ENCODE results near the gene EXT2.

EXT2 gene

GRCh38 chr11:44136176-44136945 is 40.9 kb downstream of the EXT2 start:
- DNase-seq: no peak

DNA sequence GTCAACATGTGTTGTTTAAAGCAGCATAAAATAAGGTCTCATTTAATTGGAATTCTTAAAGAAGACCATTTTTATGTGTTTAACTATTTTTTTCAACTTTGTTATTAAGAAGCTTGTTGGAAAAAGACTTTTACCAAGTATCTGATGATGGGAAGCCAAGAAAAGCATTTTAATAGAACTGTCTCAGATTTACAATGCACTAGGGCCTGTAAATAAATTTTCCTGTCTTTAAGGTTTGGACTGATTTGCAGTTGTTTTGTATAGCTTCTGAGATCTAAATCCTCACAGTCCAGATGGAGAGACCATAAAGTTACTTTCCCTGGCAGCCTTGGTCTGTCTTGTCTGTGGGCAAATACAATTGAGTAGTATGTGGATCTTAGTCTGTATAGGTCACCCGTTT is 41.6 kb downstream of the EXT2 start:
- no peak for DNase-seq

GRCh38 chr11:44138286-44138685 is 42.8 kb downstream of the EXT2 start:
- DNase-seq: no peak

DNA sequence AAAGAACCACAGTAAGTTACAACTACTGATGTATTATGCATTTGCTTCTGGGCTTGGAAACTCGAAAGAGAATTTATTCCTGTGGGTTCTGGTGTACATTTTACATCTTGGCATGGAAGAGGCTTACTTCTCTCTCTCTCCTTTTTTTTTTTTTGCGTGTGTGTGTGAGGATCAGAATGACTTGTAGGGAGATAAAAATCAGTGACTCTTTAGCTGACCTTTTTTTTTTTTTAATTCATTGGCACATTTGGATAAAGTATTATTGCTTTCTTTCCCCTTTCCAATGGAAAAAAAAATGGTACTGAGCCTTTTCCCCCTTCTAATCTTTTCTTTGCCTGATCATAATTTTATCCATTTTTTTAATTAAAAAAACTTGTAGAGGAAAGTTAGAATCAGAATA is 43.5 kb downstream of the EXT2 start:
- no peak for DNase-seq

DNA sequence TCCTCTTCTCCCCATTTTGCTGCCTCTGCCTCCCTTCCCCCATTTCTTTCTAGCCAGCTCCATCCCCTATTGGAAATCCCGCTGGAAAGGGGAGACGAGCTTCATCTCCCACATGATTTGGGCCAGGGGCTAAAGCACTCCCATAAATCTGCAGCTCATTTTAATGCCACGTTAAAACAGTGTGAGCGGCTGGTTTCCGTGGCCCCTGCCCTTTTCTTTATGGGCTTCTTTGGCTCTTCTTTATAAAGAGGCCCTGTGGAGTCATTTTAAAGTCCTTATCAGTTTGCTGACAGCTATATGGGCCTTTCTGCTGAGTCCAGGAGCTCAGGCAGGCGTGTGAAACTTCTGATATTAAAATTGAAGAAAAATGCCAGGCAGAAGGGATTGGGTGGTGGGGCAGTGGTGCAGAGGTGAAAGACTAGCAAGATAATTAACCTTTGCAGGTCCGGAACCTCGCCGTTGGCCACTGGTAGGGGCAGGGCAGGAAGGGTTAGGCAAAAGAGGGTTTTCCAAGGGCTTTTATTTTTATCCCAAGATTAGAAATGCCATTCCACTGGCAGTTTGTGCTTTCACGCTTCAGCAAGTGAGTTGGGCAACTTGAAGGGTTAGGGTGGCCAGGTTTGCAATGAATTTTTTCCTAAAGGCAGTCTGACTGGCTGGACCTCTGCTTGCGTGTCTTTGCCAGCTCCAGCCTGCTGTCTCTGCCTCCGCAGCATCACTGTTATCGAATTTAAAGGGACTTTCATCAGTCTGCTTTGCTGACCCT is 44.3 kb downstream of the EXT2 start:
- DNase-seq: no peak

DNA sequence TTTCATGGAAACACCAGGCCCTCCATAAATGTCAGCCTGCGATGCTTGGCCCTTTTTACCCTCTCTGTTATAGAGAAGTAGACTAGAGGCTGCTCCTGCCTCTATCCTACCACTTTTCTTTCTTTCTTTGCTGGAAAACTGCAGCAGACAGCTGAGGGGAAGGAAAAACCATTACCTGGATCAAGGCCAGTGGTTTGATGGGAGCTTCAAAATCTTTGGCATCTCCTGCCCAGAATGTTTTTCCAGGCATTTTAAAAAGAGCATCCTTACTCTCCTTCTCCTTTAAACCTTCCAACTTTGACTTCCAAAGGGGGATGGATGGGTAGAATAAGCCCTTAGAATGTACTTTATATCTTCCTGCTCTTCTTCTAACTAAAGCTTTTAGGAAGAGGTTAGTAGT is 44.9 kb downstream of the EXT2 start:
- no peak for DNase-seq

- no peak for DNase-seq
These were observed 45.3 kb downstream of the EXT2 start for GRCh38 chr11:44140805-44141204.

GRCh38 chr11:44143987-44144909 is 48.8 kb downstream of the EXT2 start:
- no peak for DNase-seq

GRCh38 chr11:44145011-44145775 is 49.7 kb downstream of the EXT2 start:
- DNase-seq: no peak

GRCh38 chr11:44146931-44147330 is 51.5 kb downstream of the EXT2 start:
- no peak for DNase-seq

DNA sequence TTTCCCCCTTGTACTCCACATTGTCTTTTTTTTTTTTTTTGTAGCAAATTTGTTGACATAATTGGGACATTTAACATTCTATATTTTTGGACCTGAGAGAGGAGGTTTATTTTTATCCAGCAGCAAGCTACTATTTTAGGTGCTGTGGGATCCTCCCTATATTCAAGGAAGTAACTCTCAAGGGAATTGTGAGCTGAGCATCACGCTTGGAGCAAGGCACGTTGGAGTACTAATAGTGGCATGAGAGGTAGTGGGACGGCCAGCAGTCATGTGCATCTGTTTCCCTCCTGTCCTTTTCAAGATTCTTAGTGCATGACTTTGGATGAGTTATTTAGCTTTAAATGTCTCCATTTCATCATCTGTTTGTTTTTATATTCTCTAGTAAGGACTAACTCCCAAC is 52.3 kb downstream of the EXT2 start:
- DNase-seq: no peak

- DNase-seq: no peak
These were observed 54.2 kb downstream of the EXT2 start for GRCh38 chr11:44149651-44150050.

GRCh38 chr11:44150401-44150800 is 54.9 kb downstream of the EXT2 start:
- no peak for DNase-seq

GRCh38 chr11:44157019-44157418 is 61.5 kb downstream of the EXT2 start:
- DNase-seq: no peak

GRCh38 chr11:44158384-44158783 is 62.9 kb downstream of the EXT2 start:
- DNase-seq: no peak

DNA sequence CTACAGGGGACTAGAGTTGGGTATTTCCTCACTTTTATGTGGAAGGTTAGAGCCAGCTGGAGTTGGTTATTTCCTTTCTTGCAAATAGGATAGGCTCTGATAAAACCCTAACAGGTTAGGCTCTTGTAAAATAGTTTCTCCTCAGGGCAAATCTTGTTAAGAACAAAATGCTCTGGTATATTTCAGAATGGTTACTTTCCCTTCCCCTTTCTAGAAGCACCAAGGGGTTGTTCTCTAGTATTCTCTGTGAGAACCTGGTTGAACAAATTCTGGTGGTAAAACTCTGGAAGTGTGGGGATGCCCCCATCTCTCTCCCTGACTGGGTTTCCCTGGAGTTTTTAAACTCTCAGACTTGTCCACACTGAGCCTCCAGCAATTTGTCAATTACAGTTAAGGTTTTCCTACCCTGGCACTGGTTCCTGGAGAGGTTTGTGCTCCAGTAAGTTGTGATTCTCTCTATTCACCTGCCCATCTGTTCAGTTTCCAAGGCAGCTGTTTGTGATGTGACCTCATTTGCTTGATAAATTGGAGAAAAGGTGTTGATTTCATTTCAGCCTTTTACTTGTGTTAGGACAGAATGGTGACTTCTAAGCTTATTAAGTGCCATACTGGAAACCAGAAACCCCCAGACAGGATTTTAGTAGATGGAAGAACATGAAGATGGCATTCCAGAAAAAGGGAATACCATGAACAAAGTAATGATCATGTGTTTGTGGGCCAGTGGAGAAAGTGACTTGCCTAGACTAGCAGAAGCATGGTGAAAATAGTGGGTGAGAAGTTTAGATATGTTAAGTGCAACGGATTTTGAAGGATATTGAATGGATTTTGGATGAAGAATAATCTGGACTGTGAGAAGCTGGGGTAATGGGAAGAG is 64.6 kb downstream of the EXT2 start:
- no peak for DNase-seq

- DNase-seq: no peak
These were observed 66.5 kb downstream of the EXT2 start for GRCh38 chr11:44162004-44162403.

DNA sequence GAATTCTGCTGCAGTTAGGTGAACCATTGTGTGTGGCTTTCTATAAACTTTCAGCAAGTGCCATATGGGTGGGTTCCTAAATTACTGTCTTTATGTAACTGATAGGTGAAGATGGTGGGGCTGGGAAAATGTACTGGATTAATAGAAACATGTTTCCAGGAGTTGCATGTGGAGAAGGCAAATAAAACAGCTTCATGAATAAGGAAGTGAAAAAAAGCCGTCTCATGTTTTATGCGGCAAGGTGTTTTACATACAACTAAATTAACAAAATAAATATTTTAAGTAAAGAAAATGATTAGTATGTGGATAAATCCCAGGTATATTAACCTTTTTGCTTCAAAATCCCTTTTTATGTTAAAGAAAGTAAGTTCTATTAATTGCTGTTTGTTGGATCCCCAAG is 67.2 kb downstream of the EXT2 start:
- DNase-seq: no peak

DNA sequence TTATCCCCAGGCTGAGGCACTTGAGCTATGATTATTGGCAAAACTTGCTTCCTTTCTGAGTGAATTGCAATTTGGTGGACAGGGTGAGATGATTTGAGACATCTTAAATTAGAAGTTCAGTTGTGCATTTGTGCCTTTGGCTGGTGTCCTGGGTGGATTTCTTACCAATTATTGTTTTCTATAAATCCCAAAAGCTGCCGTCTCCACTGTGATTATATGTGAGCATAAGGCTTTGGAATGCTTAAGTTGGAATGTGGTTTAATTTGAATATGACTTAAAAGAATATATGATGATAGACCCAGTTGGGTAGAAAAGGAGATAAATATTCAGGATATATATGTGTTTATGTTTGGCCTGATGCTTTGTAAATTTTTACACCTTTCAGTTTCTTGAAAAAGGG is 70.0 kb downstream of the EXT2 start:
- DNase-seq: no peak

- DNase-seq: no peak
These were observed 71.6 kb downstream of the EXT2 start for GRCh38 chr11:44167046-44167445.

- DNase-seq: no peak
These were observed 76.0 kb downstream of the EXT2 start for GRCh38 chr11:44171518-44171917.

GRCh38 chr11:44172966-44173365 is 77.5 kb downstream of the EXT2 start:
- no peak for DNase-seq

All from stimulated activated CD4-positive, alpha-beta T cell treated with anti-CD3 and anti-CD28 coated beads, Interleukin-1b, Interleukin-23, amount 100 ng/mL, for 48 hours (primary cell).